A673 (cell line): Measurements from ENCODE around the gene FAM219B. TPM values are rescaled to one million over a fixed set of nuclear protein-coding genes. Genes with fewer than 3 reads are reported as not detected.
"Not testable (repeated sequence)": the region's sequence is repeated elsewhere in the genome, so short reads cannot be mapped to it uniquely, and the experiment has no call there.

Source experiments
- BruUV-seq: library from RNA; stranded (reverse); fragments of 400-500 nt; replicated peaks from 2 replicates; lab custom pipeline; 2021; lab: Mats Ljungman, UMichigan
- CTCF ChIA-PET: fragments of 300-600 bp; sonication (Branson Sonifier 250); formaldehyde crosslinking; loops from one replicate; lab custom pipeline; 2022; ENCODE audit warnings: antibody characterized with exemption; lab: Charles Lee
- POLR2A ChIA-PET: fragments of 300-600 bp; sonication (Branson Sonifier 250); formaldehyde crosslinking; loops from one replicate; lab custom pipeline; 2022; ENCODE audit warnings: antibody characterized with exemption; ENCODE audit not compliant: low non-redundant PET; lab: Charles Lee
- DNase-seq: peaks from one replicate; pipeline ENCODE4 v3.0.0-alpha.2; 2015; ENCODE audit warnings: low spot score
- H3K27ac ChIP-seq: fragments of 200-600 bp; sonication (generic); 2 replicates; pipeline ENCODE4 v1.5.1; 2016; ENCODE audit warnings: mixed run types, low read depth, mild to moderate bottlenecking, mixed read lengths, antibody characterized with exemption, low read length; ENCODE audit not compliant: poor library complexity, severe bottlenecking
- H3K27me3 ChIP-seq: fragments of 200-600 bp; sonication (generic); replicated peaks from 2 replicates; pipeline ENCODE4 v1.6.1; 2017; ENCODE audit warnings: mixed run types, low read depth, mild to moderate bottlenecking, mixed read lengths, antibody characterized with exemption, low read length; ENCODE audit not compliant: insufficient read depth, poor library complexity
- H3K36me3 ChIP-seq: fragments of 200-600 bp; sonication (generic); 2 replicates; pipeline ENCODE4 v1.6.1; 2016; ENCODE audit warnings: mixed run types, mild to moderate bottlenecking, mixed read lengths, antibody characterized with exemption, low read length; ENCODE audit not compliant: insufficient read depth, poor library complexity, severe bottlenecking
- H3K4me1 ChIP-seq: fragments of 200-600 bp; sonication (generic); 2 replicates; pipeline ENCODE4 v1.6.1; 2017; ENCODE audit warnings: mixed run types, mild to moderate bottlenecking, mixed read lengths, antibody characterized with exemption, low read length; ENCODE audit not compliant: insufficient read depth, poor library complexity, severe bottlenecking
- H3K4me3 ChIP-seq: fragments of 200-600 bp; sonication (generic); 2 replicates; pipeline ENCODE4 v1.5.1; 2016; ENCODE audit warnings: low read depth, mixed run types, mild to moderate bottlenecking, mixed read lengths, low read length; ENCODE audit not compliant: poor library complexity, severe bottlenecking
- H3K9me3 ChIP-seq: fragments of 200-600 bp; sonication (generic); 2 replicates; pipeline ENCODE4 v1.6.1; 2016; ENCODE audit warnings: mixed run types, low read depth, mild to moderate bottlenecking, mixed read lengths, antibody characterized with exemption, low read length; ENCODE audit not compliant: poor library complexity, severe bottlenecking
- CTCF ChIP-seq: fragments of 300-800, 200-600 bp; sonication (generic); conservative IDR thresholded peaks from 2 replicates; pipeline ENCODE4 v1.5.1; 2017; ENCODE audit warnings: low read depth, mild to moderate bottlenecking, antibody characterized with exemption, low read length, moderate library complexity, mixed read lengths
- EZH2 ChIP-seq: fragments of 200-600 bp; sonication (generic); IDR thresholded peaks from 2 replicates; pipeline ENCODE4 v1.6.1; 2017; ENCODE audit warnings: borderline replicate concordance, low read depth, mild to moderate bottlenecking, mixed read lengths, antibody characterized with exemption, low read length; ENCODE audit not compliant: poor library complexity, severe bottlenecking
- intact Hi-C: fragments of 100-400 bp; cut with micrococcal nuclease; formaldehyde crosslinking; loops from one replicate; pipeline ENCODE4 v1.10.0; 2022; ENCODE audit not compliant: unreplicated experiment
- total RNA-seq: library from RNA; stranded (reverse); gene quantifications from 2 replicates; pipeline ENCODE4 v1.2.3, GENCODE V29; 2021

The FAM219B gene
- total RNA-seq, 1 experiment from 2014 or later, result 86.6 TPM

- Histone ChIP-seq H3K4me1 (no peaks in the 10 kb centered on the region), H3K27me3 (no peaks in the 10 kb centered on the region), H3K27ac (no peak overlapping the region), H3K9me3 (no peaks in the 10 kb centered on the region), H3K36me3 (peaks cover 74% of the 10 kb centered on the region), H3K4me3 (no peak overlapping the region)
- ChIA-PET CTCF (no interaction called here), POLR2A (no interaction called here)
- BruUV-seq, result no TSS peak
- TF ChIP-seq EZH2, result no peak
- TF ChIP-seq CTCF, result no peak
- DNase-seq, result no peak
- intact Hi-C loops, result no loop called here
These were observed 13.8 kb upstream of the FAM219B start for GRCh38 chr15:74920456-74920855.

GRCh38 chr15:74917676-74918075 is 11.0 kb upstream of the FAM219B start:
- H3K36me3 ChIP-seq, result peaks cover 63% of the 10 kb centered on the region
- DNase-seq, result no peak
- H3K9me3 ChIP-seq, result no peaks in the 10 kb centered on the region
- no peaks in the 10 kb centered on the region for H3K4me1 ChIP-seq
- intact Hi-C loops, result no loop called here
- TF ChIP-seq CTCF (no peak), EZH2 (no peak)
- H3K27me3 ChIP-seq, result no peaks in the 10 kb centered on the region
- CTCF ChIA-PET, result no interaction called here
- no TSS peak for BruUV-seq
- no peak overlapping the region for H3K27ac ChIP-seq
- POLR2A ChIA-PET, result interaction anchor here (0.6 kb wide), 1 partner anchor 709 kb away, joined by 4 read pairs; no protein-coding TSS in a partner anchor
- H3K4me3 ChIP-seq, result no peak overlapping the region

- H3K4me1 ChIP-seq, H3K27ac ChIP-seq, H3K4me3 ChIP-seq, BruUV-seq, intact Hi-C loops, H3K9me3 ChIP-seq, H3K27me3 ChIP-seq, POLR2A ChIA-PET, DNase-seq: not testable (repeated sequence)
- peaks cover 31% of the 10 kb centered on the region for H3K36me3 ChIP-seq
- CTCF ChIA-PET, result interaction anchor here (2.1 kb wide), 1 partner anchor 12 kb away, joined by 4 read pairs; no protein-coding TSS in a partner anchor
These were observed 7.1 kb upstream of the FAM219B start for GRCh38 chr15:74913799-74914198.

- ChIA-PET CTCF (no interaction called here), POLR2A (no interaction called here)
- intact Hi-C loops, result no loop called here
- no TSS peak for BruUV-seq
- Histone ChIP-seq H3K27ac (no peak overlapping the region), H3K4me1 (no peaks in the 10 kb centered on the region), H3K4me3 (no peak overlapping the region), H3K9me3 (no peaks in the 10 kb centered on the region), H3K27me3 (no peaks in the 10 kb centered on the region), H3K36me3 (peaks cover 23% of the 10 kb centered on the region)
- DNase-seq, result no peak
- TF ChIP-seq CTCF (no peak), EZH2 (no peak)
These were observed 6.4 kb upstream of the FAM219B start for GRCh38 chr15:74913041-74913440.
